Measurements from ENCODE around the gene RRBP1.

DNA sequence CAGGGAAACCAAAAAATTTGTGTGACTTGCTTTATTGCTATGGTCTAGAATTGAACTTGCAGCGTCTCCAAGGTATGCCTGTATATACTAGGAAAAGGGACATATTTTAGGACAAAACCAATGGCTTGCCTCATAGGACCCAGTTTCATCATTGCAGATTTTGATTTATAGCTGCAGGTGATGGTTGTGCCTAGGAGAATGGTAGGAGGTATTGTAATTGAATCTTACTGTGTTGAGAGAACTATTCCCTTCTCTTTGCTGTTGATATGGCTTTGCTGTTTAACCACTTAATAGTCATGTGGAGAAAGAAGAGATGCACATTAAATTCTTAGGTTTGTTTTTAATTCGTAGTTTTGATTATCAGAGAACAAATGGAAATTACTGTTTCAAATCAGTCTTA, 95.8 kb downstream of the RRBP1 start:
- TF ChIP-seq, protein P1, sequence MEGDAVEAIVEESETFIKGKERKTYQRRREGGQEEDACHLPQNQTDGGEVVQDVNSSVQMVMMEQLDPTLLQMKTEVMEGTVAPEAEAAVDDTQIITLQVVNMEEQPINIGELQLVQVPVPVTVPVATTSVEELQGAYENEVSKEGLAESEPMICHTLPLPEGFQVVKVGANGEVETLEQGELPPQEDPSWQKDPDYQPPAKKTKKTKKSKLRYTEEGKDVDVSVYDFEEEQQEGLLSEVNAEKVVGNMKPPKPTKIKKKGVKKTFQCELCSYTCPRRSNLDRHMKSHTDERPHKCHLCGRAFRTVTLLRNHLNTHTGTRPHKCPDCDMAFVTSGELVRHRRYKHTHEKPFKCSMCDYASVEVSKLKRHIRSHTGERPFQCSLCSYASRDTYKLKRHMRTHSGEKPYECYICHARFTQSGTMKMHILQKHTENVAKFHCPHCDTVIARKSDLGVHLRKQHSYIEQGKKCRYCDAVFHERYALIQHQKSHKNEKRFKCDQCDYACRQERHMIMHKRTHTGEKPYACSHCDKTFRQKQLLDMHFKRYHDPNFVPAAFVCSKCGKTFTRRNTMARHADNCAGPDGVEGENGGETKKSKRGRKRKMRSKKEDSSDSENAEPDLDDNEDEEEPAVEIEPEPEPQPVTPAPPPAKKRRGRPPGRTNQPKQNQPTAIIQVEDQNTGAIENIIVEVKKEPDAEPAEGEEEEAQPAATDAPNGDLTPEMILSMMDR (IDR thresholded peaks at IDR 0.05), result no peak
- TF ChIP-seq POLR2A (IDR thresholded peaks at IDR 0.05), result no peak
